Spleen (tissue), 11 donors: ENCODE results near the gene SPRR2B. TPM values are rescaled to one million over a fixed set of nuclear protein-coding genes. Genes with fewer than 3 reads are reported as not detected.
"Not testable (repeated sequence)": the region's sequence is repeated elsewhere in the genome, so short reads cannot be mapped to it uniquely, and the experiment has no call there.

Experiments
- DNase-seq: peaks from one replicate; pipeline ENCODE4 v3.0.0-alpha.2; 2020
- H3K27ac ChIP-seq, 8 donors: fragments of 200-600 bp; sonication (generic) in 7 of 8; 1 replicate in 4 of 8; 2 replicates in 4 of 8; pipeline versions ENCODE4 v1.5.0 to v1.8.0; 2016 to 2021; ENCODE audit warnings: inconsistent platforms in 4 of 8, mild to moderate bottlenecking in 4 of 8, moderate library complexity in 1 of 8
- H3K27me3 ChIP-seq, 7 donors: fragments of 200-600 bp; sonication (generic) in 6 of 7; replicated peaks in 1 of 7; 1 replicate in 4 of 7; 2 replicates in 3 of 7; pipeline versions ENCODE4 v1.5.0 to v1.8.0; 2016 to 2021; ENCODE audit warnings: inconsistent platforms in 3 of 7, mild to moderate bottlenecking in 1 of 7
- H3K36me3 ChIP-seq, 6 donors: fragments of 200-600 bp; sonication (generic) in 5 of 6; 1 replicate in 4 of 6; 2 replicates in 2 of 6; pipeline versions ENCODE4 v1.5.0 to v1.8.0; 2016 to 2021; ENCODE audit warnings: inconsistent platforms in 2 of 6
- H3K4me1 ChIP-seq, 6 donors: fragments of 200-600 bp; sonication (generic) in 5 of 6; 1 replicate in 3 of 6; 2 replicates in 3 of 6; pipeline versions ENCODE4 v1.5.0 to v1.8.0; 2016 to 2021; ENCODE audit warnings: inconsistent platforms in 3 of 6
- H3K4me3 ChIP-seq, 8 donors: fragments of 200-600 bp; sonication (generic) in 7 of 8; 1 replicate in 4 of 8; 2 replicates in 4 of 8; pipeline versions ENCODE4 v1.5.0 to v1.8.0; 2016 to 2021; ENCODE audit warnings: inconsistent platforms in 4 of 8, mild to moderate bottlenecking in 4 of 8, moderate library complexity in 2 of 8
- H3K9me3 ChIP-seq, 8 donors: fragments of 200-600 bp; sonication (generic) in 7 of 8; 1 replicate in 4 of 8; 2 replicates in 4 of 8; pipeline versions ENCODE4 v1.5.0 to v1.8.0; 2016 to 2021; ENCODE audit warnings: inconsistent platforms in 4 of 8
- CTCF ChIP-seq, 11 experiments: fragments of 200-600 bp in 7 of 11; fragments of 450-650 bp in 4 of 11; sonication (generic) in 4 of 11; IDR thresholded peaks in 8 of 11; conservative IDR thresholded peaks in 3 of 11; 1 replicate in 7 of 11; 2 replicates in 4 of 11; pipeline versions ENCODE4 v1.4.0 to v1.8.0; 2016 to 2021; ENCODE audit warnings: antibody characterized with exemption in 11 of 11, inconsistent platforms in 4 of 11, mild to moderate bottlenecking in 1 of 11
- POLR2A ChIP-seq, 3 donors: fragments of 450-650 bp; IDR thresholded peaks; one replicate each; pipeline ENCODE4 v1.5.1; 2017; ENCODE audit warnings: antibody characterized with exemption in 3 of 3, mild to moderate bottlenecking in 1 of 3
- POLR2AphosphoS5 ChIP-seq, 3 donors: sonication (generic); formaldehyde crosslinking; IDR thresholded peaks; one replicate each; pipeline ENCODE4 v1.5.1; 2017; ENCODE audit warnings: antibody characterized with exemption in 3 of 3
- WGBS, 5 donors: extraction: QIAGEN DNeasy Blood & Tissue Kit in 3 of 5; methylation state at CpG; one replicate each; pipeline versions ENCODE4 v1.1.5 to v1.1.7; 2013 to 2018; 5-methylcytosine and 5-hydroxymethylcytosine counted together
- intact Hi-C: fragments of 100-400 bp; cut with DNase I; formaldehyde crosslinking; loops from one replicate; pipeline ENCODE4 v1.15.0; 2023; ENCODE audit warnings: low total_unique reads
- polyA plus RNA-seq, 3 donors: library from polyadenylated mRNA; stranded (reverse); fragments of 200-250 nt; gene quantifications; one replicate each; pipeline ENCODE4 v1.2.1, GENCODE V29; 2013
- small RNA-seq, 4 donors: library from RNA; depleted of rRNA; stranded (forward); fragments of <200 nt; gene quantifications; one replicate each; pipeline ENCODE3, GENCODE V24; 2016
- total RNA-seq, 7 donors: library from RNA; depleted of rRNA in 3 of 7; stranded (reverse); fragments of >200 nt in 3 of 7; fragmentation: NEBNext Ultra II Directional in 4 of 7; extraction: Animal tissue kit (Norgen Biotek cat#: 25700) in 4 of 7; gene quantifications; one replicate each; pipeline versions ENCODE4 v1.1.0 to v1.2.1, GENCODE V29; 2016 to 2021
- donor health status: healthy with polysubstance abuse.
- donor health status: DM: no; HTN: no; CAD: no; lungs with moderate emphysema.
- donor health status: DM: no; HTN: no; CAD: no.
- donor health status: Bipolar disorder and iron deficiency.
- donor health status: healthy.
- donor health status: DM: no; HTN: no; CAD: no.
- donor health status: DM: yes; HTN: yes; CAD: no.

Gene SPRR2B
- total and polyA plus RNA-seq, 10 donors = not detected

GRCh38 chr1:153023109-153023508 lies 48.3 kb downstream of the SPRR2B start:
- intact Hi-C loops = no loop called here
- 78 to 86% (median 82%) methylated on average over 6 to 7 of the region's 7 CpGs for WGBS, 5 donors
- no peak overlapping the region for H3K4me3 ChIP-seq
- H3K27me3 ChIP-seq = peaks cover 0 to 35% (median 0%) of the 10 kb centered on the region in 7 donors
- no peak for TF ChIP-seq POLR2A (IDR thresholded peaks at IDR 0.05)
- no peak for TF ChIP-seq CTCF (IDR thresholded peaks at IDR 0.05 in 8 of 11, conservative IDR thresholded peaks at IDR 0.05 in 3 of 11)
- TF ChIP-seq POLR2AphosphoS5 (IDR thresholded peaks at IDR 0.05) = no peak
- no peaks in the 10 kb centered on the region for H3K4me1 ChIP-seq
- no peak overlapping the region for H3K27ac ChIP-seq
- no peaks in the 10 kb centered on the region for H3K36me3 ChIP-seq
- H3K9me3 ChIP-seq = peaks cover 0 to under 1% (median 0%) of the 10 kb centered on the region in 8 donors
- no peak for DNase-seq

- intact Hi-C loops, H3K36me3 ChIP-seq, H3K4me1 ChIP-seq, DNase-seq, H3K27ac ChIP-seq, H3K4me3 ChIP-seq, H3K9me3 ChIP-seq: not testable (repeated sequence)
- peaks cover 0 to 33% (median 0%) of the 10 kb centered on the region in 7 donors for H3K27me3 ChIP-seq
- WGBS, 5 donors = 26 to 39% (median 32%) methylated on average over 9 of the region's 9 CpGs
These were observed 49.1 kb downstream of the SPRR2B start for GRCh38 chr1:153022340-153022739.

GRCh38 chr1:153021829-153022228 lies 49.6 kb downstream of the SPRR2B start:
- intact Hi-C loops, H3K27ac ChIP-seq, H3K4me1 ChIP-seq, H3K36me3 ChIP-seq, H3K4me3 ChIP-seq, DNase-seq, H3K9me3 ChIP-seq: not testable (repeated sequence)
- peaks cover 0 to 33% (median 0%) of the 10 kb centered on the region in 7 donors for H3K27me3 ChIP-seq
- 12 to 34% (median 20%) methylated on average over 2 of the region's 2 CpGs for WGBS, 5 donors

Small RNA genes lying within 50 kb of the gene (small RNA-seq; reads per million reads assigned to genes)
- 0 reads per million in 4 donors for gene AL356867.1

Other genes with a start within 250 kb of the SPRR2B start
- not detected for gene LCE1A, start 244.1 kb downstream of the SPRR2B start, total RNA-seq
- not detected for gene LCE1A, start 244.1 kb downstream of the SPRR2B start, polyA plus RNA-seq
- not detected for gene LCE6A, start 228.8 kb downstream of the SPRR2B start, total RNA-seq
- not detected for gene LCE6A, start 228.8 kb downstream of the SPRR2B start, polyA plus RNA-seq
- gene LCE7A, start 211.6 kb downstream of the SPRR2B start, total RNA-seq = not detected
- not detected for gene LCE7A, start 211.6 kb downstream of the SPRR2B start, polyA plus RNA-seq
- not detected for gene SMCP, start 193.3 kb downstream of the SPRR2B start, total RNA-seq
- not detected for gene SMCP, start 193.3 kb downstream of the SPRR2B start, polyA plus RNA-seq
- gene IVL, start 163.1 kb downstream of the SPRR2B start, total RNA-seq = not detected
- gene IVL, start 163.1 kb downstream of the SPRR2B start, polyA plus RNA-seq = under 1 TPM in 2 of 3 donors, not detected in 1; 0.04 to 0.05 TPM
- not detected for gene SPRR5, start 124.4 kb downstream of the SPRR2B start, total RNA-seq
- not detected for gene SPRR5, start 124.4 kb downstream of the SPRR2B start, polyA plus RNA-seq
- gene SPRR4, start 101.0 kb downstream of the SPRR2B start, total RNA-seq = not detected
- gene SPRR4, start 101.0 kb downstream of the SPRR2B start, polyA plus RNA-seq = not detected
- not detected for gene SPRR1A, start 87.5 kb downstream of the SPRR2B start, total RNA-seq
- gene SPRR1A, start 87.5 kb downstream of the SPRR2B start, polyA plus RNA-seq = not detected
- gene SPRR3, start 69.9 kb downstream of the SPRR2B start, total RNA-seq = not detected
- 1 to 10 TPM in 2 of 3 donors, under 1 TPM in 1; 0.39 to 9.3 (median 1.8) TPM for gene SPRR3, start 69.9 kb downstream of the SPRR2B start, polyA plus RNA-seq
- not detected for gene SPRR1B, start 40.4 kb downstream of the SPRR2B start, total RNA-seq
- gene SPRR1B, start 40.4 kb downstream of the SPRR2B start, polyA plus RNA-seq = 1 to 10 TPM in 1 of 3 donors, under 1 TPM in 1, not detected in 1; 0.30 to 1.2 TPM
- gene SPRR2D, start 30.5 kb downstream of the SPRR2B start, total RNA-seq = not detected
- gene SPRR2D, start 30.5 kb downstream of the SPRR2B start, polyA plus RNA-seq = 1 to 10 TPM in 1 of 3 donors, not detected in 2; 1.1 TPM
- gene SPRR2A, start 14.1 kb downstream of the SPRR2B start, total RNA-seq = not detected
- 1 to 10 TPM in 1 of 3 donors, under 1 TPM in 1, not detected in 1; 0.30 to 2.2 TPM for gene SPRR2A, start 14.1 kb downstream of the SPRR2B start, polyA plus RNA-seq
- not detected for gene SPRR2E, start 22.9 kb upstream of the SPRR2B start, total RNA-seq
- under 1 TPM in 1 of 3 donors, not detected in 2; 0.45 TPM for gene SPRR2E, start 22.9 kb upstream of the SPRR2B start, polyA plus RNA-seq
- gene SPRR2F, start 41.9 kb upstream of the SPRR2B start, total RNA-seq = not detected
- gene SPRR2F, start 41.9 kb upstream of the SPRR2B start, polyA plus RNA-seq = not detected
- not detected for gene SPRR2G, start 79.3 kb upstream of the SPRR2B start, total RNA-seq
- not detected for gene SPRR2G, start 79.3 kb upstream of the SPRR2B start, polyA plus RNA-seq
- gene LELP1, start 131.8 kb upstream of the SPRR2B start, total RNA-seq = not detected
- not detected for gene LELP1, start 131.8 kb upstream of the SPRR2B start, polyA plus RNA-seq
- gene PRR9, start 146.0 kb upstream of the SPRR2B start, total RNA-seq = not detected
- not detected for gene PRR9, start 146.0 kb upstream of the SPRR2B start, polyA plus RNA-seq
- gene LORICRIN, start 188.1 kb upstream of the SPRR2B start, total RNA-seq = not detected
- under 1 TPM; 0.38 to 0.83 (median 0.53) TPM for gene LORICRIN, start 188.1 kb upstream of the SPRR2B start, polyA plus RNA-seq
- gene PGLYRP3, start 241.3 kb upstream of the SPRR2B start, total RNA-seq = not detected
- not detected for gene PGLYRP3, start 241.3 kb upstream of the SPRR2B start, polyA plus RNA-seq